Esophagus muscularis mucosa (tissue), 4 donors: Measurements from ENCODE around the gene CSNK1G1. TPM values are rescaled to one million over a fixed set of nuclear protein-coding genes. Genes with fewer than 3 reads are reported as not detected.

Experiments
- DNase-seq: peaks from one replicate; pipeline ENCODE4 v3.0.0-alpha.2; 2017; ENCODE audit errors: extremely low spot score
- H3K27ac ChIP-seq, 4 donors: fragments of 200-600 bp; sonication (generic); replicated peaks in 1 of 4; 1 replicate in 3 of 4; 2 replicates in 1 of 4; pipeline ENCODE4 v1.5.1; 2016 to 2019; ENCODE audit warnings: mild to moderate bottlenecking in 1 of 4
- H3K27me3 ChIP-seq, 4 donors: fragments of 200-600 bp; sonication (generic); one replicate each; pipeline versions ENCODE4 v1.5.1 to v1.6.0; 2016 to 2019
- H3K36me3 ChIP-seq, 4 donors: fragments of 200-600 bp; sonication (generic); one replicate each; pipeline ENCODE4 v1.5.1; 2016 to 2019
- H3K4me1 ChIP-seq, 4 donors: fragments of 200-600 bp; sonication (generic); one replicate each; pipeline ENCODE4 v1.5.1; 2016 to 2019
- H3K4me3 ChIP-seq, 4 donors: fragments of 200-600 bp; sonication (generic); 1 replicate in 2 of 4; 2 replicates in 2 of 4; pipeline ENCODE4 v1.5.1; 2016 to 2019; ENCODE audit warnings: mild to moderate bottlenecking in 4 of 4, moderate library complexity in 1 of 4
- H3K9me3 ChIP-seq, 4 donors: fragments of 200-600 bp; sonication (generic); 1 replicate in 3 of 4; 2 replicates in 1 of 4; pipeline ENCODE4 v1.5.1; 2016 to 2019
- CTCF ChIP-seq, 3 experiments: fragments of 200-600 bp in 2 of 3; fragments of 450-650 bp in 1 of 3; sonication (generic) in 2 of 3; IDR thresholded peaks; one replicate each; pipeline ENCODE4 v1.5.1; 2017 to 2019; ENCODE audit warnings: antibody characterized with exemption in 3 of 3, mild to moderate bottlenecking in 2 of 3, moderate library complexity in 1 of 3
- EP300 ChIP-seq: sonication (generic); formaldehyde crosslinking; IDR thresholded peaks from one replicate; pipeline ENCODE4 v1.6.1; 2017; ENCODE audit warnings: antibody characterized with exemption
- POLR2A ChIP-seq: fragments of 450-650 bp; IDR thresholded peaks from one replicate; pipeline ENCODE4 v1.6.1; 2017; ENCODE audit warnings: antibody characterized with exemption, moderate library complexity, mild to moderate bottlenecking, low read depth
- POLR2AphosphoS5 ChIP-seq, 2 donors: sonication (generic); formaldehyde crosslinking; IDR thresholded peaks; one replicate each; pipeline ENCODE4 v1.6.1; 2017; ENCODE audit warnings: antibody characterized with exemption in 2 of 2
- WGBS: methylation state at CpG from one replicate; pipeline ENCODE4 v1.1.5; 2018; 5-methylcytosine and 5-hydroxymethylcytosine counted together
- intact Hi-C: fragments of 100-400 bp; cut with DNase I; formaldehyde crosslinking; loops from one replicate; pipeline ENCODE4 v1.15.1; 2023
- total RNA-seq, 4 donors: library from RNA; depleted of rRNA; stranded (reverse); fragments of >200 nt; gene quantifications; one replicate each; pipeline versions ENCODE4 v1.1.0 to v1.2.1, GENCODE V29; 2016

Gene CSNK1G1
- total RNA-seq, 4 donors from 2014 or later: 9.1 to 11.2 (median 10.1) TPM

- TF ChIP-seq EP300: no peak
- TF ChIP-seq POLR2A: no peak
- TF ChIP-seq CTCF (IDR thresholded peaks at IDR 0.05): no peak
- no peak for TF ChIP-seq POLR2AphosphoS5 (IDR thresholded peaks at IDR 0.05)
- intact Hi-C loops: no loop called here
- no peak overlapping the region for H3K27ac ChIP-seq
- no peaks in the 10 kb centered on the region for H3K36me3 ChIP-seq
- no peaks in the 10 kb centered on the region for H3K27me3 ChIP-seq
- H3K4me1 ChIP-seq: peaks cover 8 to 42% (median 24%) of the 10 kb centered on the region in 4 donors
- no peak overlapping the region for H3K4me3 ChIP-seq
- DNase-seq: no peak
- no peaks in the 10 kb centered on the region for H3K9me3 ChIP-seq
Measured at GRCh38 chr15:64249883-64250575, 105.9 kb downstream of the CSNK1G1 start.

DNA sequence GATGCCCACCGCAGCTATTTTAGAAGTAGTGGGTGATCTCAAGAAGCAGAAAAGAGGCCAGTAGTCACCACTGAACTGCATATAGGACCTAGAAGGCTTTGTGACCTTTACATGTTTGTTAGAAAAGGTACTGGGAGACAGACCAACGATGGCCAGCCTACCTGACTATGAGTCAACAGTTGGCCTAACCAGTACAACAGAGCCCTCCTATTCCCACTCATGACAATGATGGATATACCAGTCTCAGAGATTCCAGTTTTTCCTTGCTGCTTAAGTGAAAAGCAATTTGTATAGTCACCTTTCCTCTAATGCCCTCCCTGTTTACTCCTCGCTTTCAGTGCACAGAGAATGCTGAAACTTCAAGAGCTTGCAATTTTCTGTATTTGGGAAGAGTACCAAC is 106.6 kb downstream of the CSNK1G1 start:
- WGBS: 78% methylated on average over 3 of the region's 3 CpGs
- DNase-seq: no peak
- Histone ChIP-seq H3K4me1 (peaks cover 8 to 42% (median 24%) of the 10 kb centered on the region in 4 donors), H3K9me3 (no peaks in the 10 kb centered on the region), H3K4me3 (no peak overlapping the region), H3K27me3 (no peaks in the 10 kb centered on the region), H3K36me3 (no peaks in the 10 kb centered on the region), H3K27ac (no peak overlapping the region)
- no peak for TF ChIP-seq EP300
- TF ChIP-seq POLR2AphosphoS5 (IDR thresholded peaks at IDR 0.05): no peak
- no peak for TF ChIP-seq CTCF (IDR thresholded peaks at IDR 0.05)
- no peak for TF ChIP-seq POLR2A
- intact Hi-C loops: no loop called here

- H3K27ac ChIP-seq: peak overlapping the region in 3 of 4 donors; percentile 22 to 46 (median 36)
Measured at GRCh38 chr15:64247906-64248541, 107.9 kb downstream of the CSNK1G1 start.

DNA sequence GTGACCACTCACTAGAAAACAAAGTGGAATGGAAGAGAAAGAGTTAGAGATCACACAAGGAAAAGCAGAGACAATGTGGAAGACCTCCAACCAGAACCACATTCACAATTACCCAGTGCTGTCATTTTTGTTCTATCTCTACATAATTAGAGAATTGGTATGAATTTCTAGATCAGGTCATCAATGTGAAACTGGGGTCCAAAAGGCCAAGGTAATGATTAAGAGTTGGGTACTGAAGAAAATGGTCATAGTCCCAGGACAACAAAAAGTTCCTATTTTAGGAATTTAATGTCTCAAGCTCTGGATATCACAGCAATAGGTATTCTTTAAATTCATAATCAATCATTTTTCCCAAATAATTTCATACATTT is 108.5 kb downstream of the CSNK1G1 start:
- no peak for TF ChIP-seq POLR2A
- no peak for TF ChIP-seq EP300
- no peak for TF ChIP-seq CTCF (IDR thresholded peaks at IDR 0.05)
- H3K27ac ChIP-seq: peak overlapping the region in 2 of 4 donors; percentile 22 to 46

More at GRCh38 chr15:64247906-64248541, 107.9 kb downstream of the CSNK1G1 start:
- H3K27me3 ChIP-seq: no peaks in the 10 kb centered on the region
- 49% methylated on average over 2 of the region's 2 CpGs for WGBS
- no peak overlapping the region for H3K4me3 ChIP-seq
- H3K9me3 ChIP-seq: no peaks in the 10 kb centered on the region
- H3K4me1 ChIP-seq: peaks cover 8 to 42% (median 24%) of the 10 kb centered on the region in 4 donors
- intact Hi-C loops: no loop called here
- DNase-seq: no peak
- TF ChIP-seq EP300 (no peak), POLR2AphosphoS5 (IDR thresholded peaks at IDR 0.05) (no peak), POLR2A (no peak), CTCF (IDR thresholded peaks at IDR 0.05) (no peak)
- no peaks in the 10 kb centered on the region for H3K36me3 ChIP-seq

More for the DNA sequence above, 108.5 kb downstream of the CSNK1G1 start:
- H3K4me1 ChIP-seq: peaks cover 8 to 42% (median 24%) of the 10 kb centered on the region in 4 donors
- H3K4me3 ChIP-seq: no peak overlapping the region
- no peak for DNase-seq
- intact Hi-C loops: no loop called here
- H3K36me3 ChIP-seq: no peaks in the 10 kb centered on the region
- no peaks in the 10 kb centered on the region for H3K9me3 ChIP-seq
- no peaks in the 10 kb centered on the region for H3K27me3 ChIP-seq
